ENCODE results near the gene EVI5. TPM values are rescaled to one million over a fixed set of nuclear protein-coding genes. Genes with fewer than 3 reads are reported as not detected.
A peak's percentile ranks its signal among the peaks of the same experiment; 100 is the strongest.
"Not testable (repeated sequence)": the region's sequence is repeated elsewhere in the genome, so short reads cannot be mapped to it uniquely, and the experiment has no call there.

EVI5 gene
- total RNA-seq, 1 experiment from 2014 or later, result 4.4 TPM

GRCh38 chr1:92638498-92638897, 146.4 kb downstream of the EVI5 start:
- Histone ChIP-seq H3K36me3 (replicated peaks; ENCODE audit: control insufficient read depth, insufficient read depth, low read length) (no peaks in the 10 kb centered on the region), H3K4me3 (ENCODE audit: insufficient read depth, low read depth, low read length) (no peak overlapping the region), H3K27me3 (ENCODE audit: control insufficient read depth, insufficient read depth, low read length) (no peaks in the 10 kb centered on the region)
- DNase-seq, result no peak

GRCh38 chr1:92635203-92635602, 149.7 kb downstream of the EVI5 start:
- H3K4me3 ChIP-seq (ENCODE audit: insufficient read depth, low read depth, low read length), result peak overlapping the region; percentile 18; the same call in 1 of the 2 replicates
- not testable (repeated sequence) for H3K36me3 ChIP-seq (replicated peaks; ENCODE audit: control insufficient read depth, insufficient read depth, low read length); H3K27me3 ChIP-seq (ENCODE audit: control insufficient read depth, insufficient read depth, low read length); DNase-seq

GRCh38 chr1:92623187-92623778, 161.6 kb downstream of the EVI5 start:
- no peak for DNase-seq
- Histone ChIP-seq H3K36me3 (replicated peaks; ENCODE audit: control insufficient read depth, insufficient read depth, low read length) (no peaks in the 10 kb centered on the region), H3K4me3 (ENCODE audit: insufficient read depth, low read depth, low read length) (no peak overlapping the region), H3K27me3 (ENCODE audit: control insufficient read depth, insufficient read depth, low read length) (no peaks in the 10 kb centered on the region)

GRCh38 chr1:92619466-92620189, 165.3 kb downstream of the EVI5 start:
- Histone ChIP-seq H3K36me3 (replicated peaks; ENCODE audit: control insufficient read depth, insufficient read depth, low read length) (no peaks in the 10 kb centered on the region), H3K27me3 (ENCODE audit: control insufficient read depth, insufficient read depth, low read length) (no peaks in the 10 kb centered on the region), H3K4me3 (ENCODE audit: insufficient read depth, low read depth, low read length) (no peak overlapping the region)
- DNase-seq, result no peak

- Histone ChIP-seq H3K27me3 (ENCODE audit: control insufficient read depth, insufficient read depth, low read length) (no peaks in the 10 kb centered on the region), H3K36me3 (replicated peaks; ENCODE audit: control insufficient read depth, insufficient read depth, low read length) (no peaks in the 10 kb centered on the region), H3K4me3 (ENCODE audit: insufficient read depth, low read depth, low read length) (no peak overlapping the region)
- no peak for DNase-seq
These were observed 183.9 kb downstream of the EVI5 start for GRCh38 chr1:92601044-92601443.

- DNase-seq, result no peak
- H3K4me3 ChIP-seq (ENCODE audit: insufficient read depth, low read depth, low read length), result no peak overlapping the region
- H3K36me3 ChIP-seq (replicated peaks; ENCODE audit: control insufficient read depth, insufficient read depth, low read length), result no peaks in the 10 kb centered on the region
- no peaks in the 10 kb centered on the region for H3K27me3 ChIP-seq (ENCODE audit: control insufficient read depth, insufficient read depth, low read length)
These were observed 185.7 kb downstream of the EVI5 start for GRCh38 chr1:92599184-92599583.

GRCh38 chr1:92589361-92589760, 195.5 kb downstream of the EVI5 start:
- not testable (repeated sequence) for H3K36me3 ChIP-seq (replicated peaks; ENCODE audit: control insufficient read depth, insufficient read depth, low read length); H3K27me3 ChIP-seq (ENCODE audit: control insufficient read depth, insufficient read depth, low read length); DNase-seq; H3K4me3 ChIP-seq (ENCODE audit: insufficient read depth, low read depth, low read length)

- Histone ChIP-seq H3K27me3 (ENCODE audit: control insufficient read depth, insufficient read depth, low read length) (no peaks in the 10 kb centered on the region), H3K36me3 (replicated peaks; ENCODE audit: control insufficient read depth, insufficient read depth, low read length) (no peaks in the 10 kb centered on the region), H3K4me3 (ENCODE audit: insufficient read depth, low read depth, low read length) (no peak overlapping the region)
- no peak for DNase-seq
These were observed 197.5 kb downstream of the EVI5 start for GRCh38 chr1:92587445-92587844.

- H3K27me3 ChIP-seq (ENCODE audit: control insufficient read depth, insufficient read depth, low read length), result no peaks in the 10 kb centered on the region
- no peak overlapping the region for H3K4me3 ChIP-seq (ENCODE audit: insufficient read depth, low read depth, low read length)
- H3K36me3 ChIP-seq (replicated peaks; ENCODE audit: control insufficient read depth, insufficient read depth, low read length), result no peaks in the 10 kb centered on the region
- no peak for DNase-seq
These were observed 199.1 kb downstream of the EVI5 start for GRCh38 chr1:92585831-92586230.

- DNase-seq; H3K4me3 ChIP-seq (ENCODE audit: insufficient read depth, low read depth, low read length); H3K36me3 ChIP-seq (replicated peaks; ENCODE audit: control insufficient read depth, insufficient read depth, low read length); H3K27me3 ChIP-seq (ENCODE audit: control insufficient read depth, insufficient read depth, low read length): not testable (repeated sequence)
These were observed 200.1 kb downstream of the EVI5 start for GRCh38 chr1:92584810-92585209.

GRCh38 chr1:92583821-92584760, 200.8 kb downstream of the EVI5 start:
- Histone ChIP-seq H3K4me3 (ENCODE audit: insufficient read depth, low read depth, low read length) (no peak overlapping the region), H3K27me3 (ENCODE audit: control insufficient read depth, insufficient read depth, low read length) (no peaks in the 10 kb centered on the region), H3K36me3 (replicated peaks; ENCODE audit: control insufficient read depth, insufficient read depth, low read length) (no peaks in the 10 kb centered on the region)
- DNase-seq, result no peak

GRCh38 chr1:92577261-92577895, 207.5 kb downstream of the EVI5 start:
- Histone ChIP-seq H3K27me3 (ENCODE audit: control insufficient read depth, insufficient read depth, low read length) (no peaks in the 10 kb centered on the region), H3K4me3 (ENCODE audit: insufficient read depth, low read depth, low read length) (no peak overlapping the region), H3K36me3 (replicated peaks; ENCODE audit: control insufficient read depth, insufficient read depth, low read length) (no peaks in the 10 kb centered on the region)
- no peak for DNase-seq

- Histone ChIP-seq H3K4me3 (ENCODE audit: insufficient read depth, low read depth, low read length) (no peak overlapping the region), H3K27me3 (ENCODE audit: control insufficient read depth, insufficient read depth, low read length) (no peaks in the 10 kb centered on the region), H3K36me3 (replicated peaks; ENCODE audit: control insufficient read depth, insufficient read depth, low read length) (no peaks in the 10 kb centered on the region)
- no peak for DNase-seq
These were observed 209.8 kb downstream of the EVI5 start for GRCh38 chr1:92575123-92575522.

GRCh38 chr1:92572520-92572919, 212.4 kb downstream of the EVI5 start:
- no peak overlapping the region for H3K4me3 ChIP-seq (ENCODE audit: insufficient read depth, low read depth, low read length)
- no peaks in the 10 kb centered on the region for H3K36me3 ChIP-seq (replicated peaks; ENCODE audit: control insufficient read depth, insufficient read depth, low read length)
- no peaks in the 10 kb centered on the region for H3K27me3 ChIP-seq (ENCODE audit: control insufficient read depth, insufficient read depth, low read length)
- DNase-seq, result no peak

Data from H7 (cell line).